C4-2B (cell line): ENCODE results near the gene IRF2BP1.

Experiments
- ZFX ChIP-seq: fragments of 450-650 bp; IDR thresholded peaks from 2 replicates; pipeline ENCODE4 v1.6.1; 2017
- TF ChIP-seq, protein P1 (sequence below): fragments of 450-650 bp; conservative IDR thresholded peaks from 2 replicates; pipeline ENCODE4 v1.5.1; 2017; ENCODE audit warnings: mild to moderate bottlenecking

DNA sequence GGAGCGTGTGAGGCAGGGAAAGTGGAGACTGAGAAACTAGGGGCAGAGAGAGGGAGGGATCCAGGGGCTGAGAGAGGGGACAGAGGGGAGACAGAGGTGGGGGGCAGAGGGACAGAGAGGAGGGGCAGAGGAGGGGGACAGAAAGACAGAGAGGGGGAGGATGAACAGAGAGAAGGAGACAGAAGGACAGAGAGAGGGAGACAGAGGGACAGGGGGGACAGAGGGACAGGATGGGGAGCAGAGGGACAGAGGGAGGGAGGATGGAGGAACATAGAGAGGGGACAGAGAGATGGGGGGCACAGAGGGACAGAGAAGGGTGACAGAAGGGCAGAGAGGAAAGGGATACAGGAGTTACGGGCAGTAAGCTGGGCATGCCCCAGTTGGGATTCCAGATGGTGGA, 43.3 kb upstream of the IRF2BP1 start:
- TF ChIP-seq, protein P1, sequence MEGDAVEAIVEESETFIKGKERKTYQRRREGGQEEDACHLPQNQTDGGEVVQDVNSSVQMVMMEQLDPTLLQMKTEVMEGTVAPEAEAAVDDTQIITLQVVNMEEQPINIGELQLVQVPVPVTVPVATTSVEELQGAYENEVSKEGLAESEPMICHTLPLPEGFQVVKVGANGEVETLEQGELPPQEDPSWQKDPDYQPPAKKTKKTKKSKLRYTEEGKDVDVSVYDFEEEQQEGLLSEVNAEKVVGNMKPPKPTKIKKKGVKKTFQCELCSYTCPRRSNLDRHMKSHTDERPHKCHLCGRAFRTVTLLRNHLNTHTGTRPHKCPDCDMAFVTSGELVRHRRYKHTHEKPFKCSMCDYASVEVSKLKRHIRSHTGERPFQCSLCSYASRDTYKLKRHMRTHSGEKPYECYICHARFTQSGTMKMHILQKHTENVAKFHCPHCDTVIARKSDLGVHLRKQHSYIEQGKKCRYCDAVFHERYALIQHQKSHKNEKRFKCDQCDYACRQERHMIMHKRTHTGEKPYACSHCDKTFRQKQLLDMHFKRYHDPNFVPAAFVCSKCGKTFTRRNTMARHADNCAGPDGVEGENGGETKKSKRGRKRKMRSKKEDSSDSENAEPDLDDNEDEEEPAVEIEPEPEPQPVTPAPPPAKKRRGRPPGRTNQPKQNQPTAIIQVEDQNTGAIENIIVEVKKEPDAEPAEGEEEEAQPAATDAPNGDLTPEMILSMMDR: no peak
- no peak for TF ChIP-seq ZFX
